Stomach (tissue), 4 donors: ENCODE data around the gene TRHDE.

Experiments
- CTCF ChIP-seq, 7 experiments: fragments of 450-650 bp in 4 of 7; fragments of 200-600 bp in 3 of 7; sonication (generic) in 3 of 7; IDR thresholded peaks; one replicate each; pipeline ENCODE4 v1.5.1; 2016 to 2019; ENCODE audit warnings: antibody characterized with exemption in 7 of 7, control low read depth in 2 of 7, mild to moderate bottlenecking in 1 of 7
- EP300 ChIP-seq: sonication (generic); formaldehyde crosslinking; IDR thresholded peaks from one replicate; pipeline ENCODE4 v1.6.1; 2017; ENCODE audit warnings: antibody characterized with exemption
- POLR2A ChIP-seq, 4 donors: fragments of 450-650 bp; IDR thresholded peaks; one replicate each; pipeline ENCODE4 v1.6.1; 2016; ENCODE audit warnings: antibody characterized with exemption in 4 of 4, control low read depth in 2 of 4, mild to moderate bottlenecking in 1 of 4, moderate library complexity in 1 of 4
- POLR2AphosphoS5 ChIP-seq, 3 donors: sonication (generic); formaldehyde crosslinking; IDR thresholded peaks; one replicate each; pipeline ENCODE4 v1.6.1; 2016; ENCODE audit warnings: antibody characterized with exemption in 3 of 3

- no peak for TF ChIP-seq CTCF (IDR thresholded peaks at IDR 0.05)
- no peak for TF ChIP-seq POLR2AphosphoS5 (IDR thresholded peaks at IDR 0.05)
- TF ChIP-seq EP300 = no peak
- no peak for TF ChIP-seq POLR2A (IDR thresholded peaks at IDR 0.05)
Observed at GRCh38 chr12:72300728-72301127, 28.6 kb downstream of the TRHDE start.
